Measurements from ENCODE around the gene OR2A2. TPM values are rescaled to one million over a fixed set of nuclear protein-coding genes. Genes with fewer than 3 reads are reported as not detected.

The OR2A2 gene
- total RNA-seq, 2 experiments from 2014 or later, result not detected

- CTCF ChIA-PET (ENCODE audit: unreplicated experiment), result no interaction called here
Observed at GRCh38 chr7:144069953-144070352, 39.4 kb upstream of the OR2A2 start.

GRCh38 chr7:144074374-144074773 is 35.0 kb upstream of the OR2A2 start:
- intact Hi-C loops (cut with micrococcal nuclease; ENCODE audit: unreplicated experiment), result no loop called here
- H4K20me1 ChIP-seq (ENCODE audit: insufficient read depth, low read length), result no peaks in the 10 kb centered on the region
- POLR2A ChIA-PET, result no interaction called here
- H3K4me3 ChIP-seq (ENCODE audit: low read depth, low read length, poor library complexity, severe bottlenecking), result no peak overlapping the region
- CTCF ChIA-PET (ENCODE audit: unreplicated experiment), result no interaction called here
- H3K36me3 ChIP-seq (ENCODE audit: insufficient read depth, low read length), result no peaks in the 10 kb centered on the region
- no peak for TF ChIP-seq CTCF (conservative IDR thresholded peaks at IDR 0.05; ENCODE audit: low read length)
- TF ChIP-seq EZH2phosphoT487 (IDR thresholded peaks at IDR 0.05; ENCODE audit: borderline replicate concordance, low read depth, low read length), result no peak
- no peaks in the 10 kb centered on the region for H3K4me1 ChIP-seq (ENCODE audit: insufficient read depth, low read length, poor library complexity, severe bottlenecking)
- no peak overlapping the region for H3K4me2 ChIP-seq (ENCODE audit: low read length)
- H3K27ac ChIP-seq (ENCODE audit: low read depth, low read length, poor library complexity, severe bottlenecking), result no peak overlapping the region
- no TSS peak for BruUV-seq (replicated peaks)
- H3K9me2 ChIP-seq (ENCODE audit: insufficient read depth, low read length), result no peaks in the 10 kb centered on the region
- DNase-seq (ENCODE audit: low spot score), result no peak
- H2AFZ ChIP-seq (ENCODE audit: low read length), result no peak overlapping the region
- H3K9me3 ChIP-seq (ENCODE audit: low read length), result no peaks in the 10 kb centered on the region
- no peaks in the 10 kb centered on the region for H3K79me2 ChIP-seq (ENCODE audit: insufficient read depth, low read depth, low read length)

More at GRCh38 chr7:144069953-144070352, 39.4 kb upstream of the OR2A2 start:
- Histone ChIP-seq H4K20me1 (ENCODE audit: insufficient read depth, low read length) (no peaks in the 10 kb centered on the region), H2AFZ (ENCODE audit: low read length) (no peak overlapping the region), H3K4me3 (ENCODE audit: low read depth, low read length, poor library complexity, severe bottlenecking) (no peak overlapping the region), H3K9me2 (ENCODE audit: insufficient read depth, low read length) (no peaks in the 10 kb centered on the region), H3K9me3 (ENCODE audit: low read length) (no peaks in the 10 kb centered on the region), H3K79me2 (ENCODE audit: insufficient read depth, low read depth, low read length) (no peaks in the 10 kb centered on the region), H3K36me3 (ENCODE audit: insufficient read depth, low read length) (no peaks in the 10 kb centered on the region), H3K4me1 (ENCODE audit: insufficient read depth, low read length, poor library complexity, severe bottlenecking) (no peaks in the 10 kb centered on the region), H3K27ac (ENCODE audit: low read depth, low read length, poor library complexity, severe bottlenecking) (no peak overlapping the region), H3K4me2 (ENCODE audit: low read length) (no peak overlapping the region)
- TF ChIP-seq EZH2phosphoT487 (IDR thresholded peaks at IDR 0.05; ENCODE audit: borderline replicate concordance, low read depth, low read length) (no peak), CTCF (conservative IDR thresholded peaks at IDR 0.05; ENCODE audit: low read length) (no peak)
- POLR2A ChIA-PET, result interaction anchor here (1.4 kb wide), 1 partner anchor 58 kb away, joined by 3 read pairs; no protein-coding TSS in a partner anchor
- intact Hi-C loops (cut with micrococcal nuclease; ENCODE audit: unreplicated experiment), result no loop called here
- DNase-seq (ENCODE audit: low spot score), result no peak
- BruUV-seq (replicated peaks), result no TSS peak

- Histone ChIP-seq H3K27ac (ENCODE audit: low read depth, low read length, poor library complexity, severe bottlenecking) (no peak within 1 kb of the TSS), H3K79me2 (ENCODE audit: insufficient read depth, low read depth, low read length) (no peaks in the 10 kb centered on the region), H3K4me3 (ENCODE audit: low read depth, low read length, poor library complexity, severe bottlenecking) (no peak within 1 kb of the TSS), H3K36me3 (ENCODE audit: insufficient read depth, low read length) (no peaks in the 10 kb centered on the region), H3K4me2 (ENCODE audit: low read length) (no peak within 1 kb of the TSS), H4K20me1 (ENCODE audit: insufficient read depth, low read length) (no peaks in the 10 kb centered on the region), H3K9me3 (ENCODE audit: low read length) (no peaks in the 10 kb centered on the region), H2AFZ (ENCODE audit: low read length) (no peak within 1 kb of the TSS), H3K4me1 (ENCODE audit: insufficient read depth, low read length, poor library complexity, severe bottlenecking) (no peaks in the 10 kb centered on the region), H3K9me2 (ENCODE audit: insufficient read depth, low read length) (no peaks in the 10 kb centered on the region)
- ChIA-PET CTCF (ENCODE audit: unreplicated experiment) (no interaction called here), POLR2A (no interaction called here)
- intact Hi-C loops (cut with micrococcal nuclease; ENCODE audit: unreplicated experiment), result no loop called here
- BruUV-seq (replicated peaks), result no TSS peak
- TF ChIP-seq EZH2phosphoT487 (IDR thresholded peaks at IDR 0.05; ENCODE audit: borderline replicate concordance, low read depth, low read length) (no peak), CTCF (conservative IDR thresholded peaks at IDR 0.05; ENCODE audit: low read length) (no peak)
- no peak for DNase-seq (ENCODE audit: low spot score)
Observed at GRCh38 chr7:144085978-144086377, 23.4 kb upstream of the OR2A2 start, which contains the start of gene OR2A12. Gene OR2A12, plus strand, starts transcription at chr7:144086278. Its CDS starts 8,830 bp downstream, at chr7:144095108.

Measured in OCI-LY7 (cell line).